IMR-90 (cell line): ENCODE results near the gene SMIM14. TPM values are rescaled to one million over a fixed set of nuclear protein-coding genes. Genes with fewer than 3 reads are reported as not detected.

Experiments
- ATAC-seq: fragments of 200-7000 bp; cut with Tn5 transposase; 2 replicates; pipeline ENCODE4 v1.9.1; 2020; ENCODE audit warnings: low read depth, mild to moderate bottlenecking, moderate library complexity
- BruUV-seq: library from RNA; stranded (reverse); fragments of 400-500 nt; replicated peaks from 2 replicates; lab custom pipeline; 2021; lab: Mats Ljungman, UMichigan
- CTCF ChIA-PET: fragments of 300-600 bp; formaldehyde crosslinking; extraction: SDS; loops from one replicate; lab custom pipeline; 2021; ENCODE audit warnings: antibody characterized with exemption; lab: Yijun Ruan, JAX
- POLR2A ChIA-PET: fragments of 300-600 bp; sonication (Branson Sonifier 250); formaldehyde crosslinking; loops from one replicate; lab custom pipeline; 2022; ENCODE audit warnings: antibody characterized with exemption; ENCODE audit not compliant: unreplicated experiment; lab: Charles Lee
- DNase-seq: peaks from one replicate; pipeline ENCODE4 v3.0.0; 2013
- H2AFZ ChIP-seq: replicated peaks from 2 replicates; pipeline ENCODE3; 2013; ENCODE audit warnings: low read length, mild to moderate bottlenecking; ENCODE audit not compliant: poor library complexity
- H2AK5ac ChIP-seq: 2 replicates; pipeline ENCODE4 v1.6.1; 2013; ENCODE audit warnings: low read depth, low read length, inconsistent platforms
- H2AK9ac ChIP-seq: replicated peaks from 2 replicates; pipeline ENCODE3; 2013; ENCODE audit warnings: mild to moderate bottlenecking, low read depth, low read length, moderate library complexity; ENCODE audit not compliant: poor library complexity
- H2BK120ac ChIP-seq: 2 replicates; pipeline ENCODE4 v1.6.1; 2013; ENCODE audit warnings: low read depth, low read length, inconsistent platforms
- H2BK15ac ChIP-seq: 3 replicates; pipeline ENCODE4 v1.6.1; 2013; ENCODE audit warnings: low read depth, low read length, inconsistent platforms
- H2BK20ac ChIP-seq: 2 replicates; pipeline ENCODE4 v1.6.1; 2013; ENCODE audit warnings: low read depth, mild to moderate bottlenecking, inconsistent platforms, low read length, moderate library complexity
- H2BK5ac ChIP-seq: 2 replicates; pipeline ENCODE4 v1.6.1; 2013; ENCODE audit warnings: mild to moderate bottlenecking, low read depth, low read length, inconsistent platforms; ENCODE audit not compliant: poor library complexity, severe bottlenecking
- H3K14ac ChIP-seq: replicated peaks from 2 replicates; pipeline ENCODE4 v1.6.1; 2013; ENCODE audit warnings: low read depth, low read length, inconsistent platforms
- H3K18ac ChIP-seq: 2 replicates; pipeline ENCODE4 v1.6.1; 2013; ENCODE audit warnings: low read depth, low read length, control low read depth
- H3K23ac ChIP-seq: 2 replicates; pipeline ENCODE4 v1.6.1; 2013; ENCODE audit warnings: low read depth, low read length, inconsistent platforms
- H3K27ac ChIP-seq: 2 replicates; pipeline ENCODE4 v1.5.1; 2013; ENCODE audit warnings: mild to moderate bottlenecking, control low read depth, low read length; ENCODE audit not compliant: insufficient read depth
- H3K27me3 ChIP-seq: 2 replicates; pipeline ENCODE4 v1.6.1; 2013; ENCODE audit warnings: low read length; ENCODE audit not compliant: control insufficient read depth, insufficient read depth
- H3K36me3 ChIP-seq: 2 replicates; pipeline ENCODE4 v1.6.1; 2013; ENCODE audit warnings: low read length, mixed read lengths; ENCODE audit not compliant: control insufficient read depth, insufficient read depth
- H3K4ac ChIP-seq: 2 replicates; pipeline ENCODE4 v1.6.1; 2013; ENCODE audit warnings: low read depth, low read length, inconsistent platforms
- H3K4me1 ChIP-seq: 2 replicates; pipeline ENCODE4 v1.6.1; 2013; ENCODE audit warnings: low read length, mixed read lengths; ENCODE audit not compliant: control insufficient read depth, insufficient read depth
- H3K4me2 ChIP-seq: 2 replicates; pipeline ENCODE4 v1.6.1; 2013; ENCODE audit warnings: low read depth, mild to moderate bottlenecking, control low read depth, low read length, moderate library complexity
- H3K4me3 ChIP-seq: 2 replicates; pipeline ENCODE4 v1.5.1; 2013; ENCODE audit warnings: low read depth, mild to moderate bottlenecking, control low read depth, low read length, moderate library complexity; ENCODE audit not compliant: insufficient read depth
- H3K56ac ChIP-seq: 2 replicates; pipeline ENCODE4 v1.6.1; 2013; ENCODE audit warnings: low read length, inconsistent platforms; ENCODE audit not compliant: insufficient read depth; ENCODE audit errors: extremely low read depth
- H3K79me1 ChIP-seq, 2 experiments: 2 replicates each; pipeline ENCODE4 v1.6.1; 2013; ENCODE audit warnings: low read length in 2 of 2, inconsistent platforms in 1 of 2, low read depth in 1 of 2
- H3K9ac ChIP-seq: 2 replicates; pipeline ENCODE4 v1.6.1; 2013; ENCODE audit warnings: low read depth, low read length, control low read depth
- H3K9me1 ChIP-seq: 2 replicates; pipeline ENCODE4 v1.6.1; 2013; ENCODE audit warnings: low read length, inconsistent platforms; ENCODE audit not compliant: insufficient read depth
- H3K9me3 ChIP-seq: 2 replicates; pipeline ENCODE4 v1.6.1; 2013; ENCODE audit warnings: low read length; ENCODE audit not compliant: control insufficient read depth, insufficient read depth
- H4K20me1 ChIP-seq: 2 replicates; pipeline ENCODE4 v1.6.1; 2013; ENCODE audit warnings: low read length, inconsistent platforms; ENCODE audit not compliant: insufficient read depth
- H4K5ac ChIP-seq: 2 replicates; pipeline ENCODE4 v1.6.1; 2013; ENCODE audit warnings: mild to moderate bottlenecking, low read depth, low read length, control low read depth
- H4K8ac ChIP-seq, 2 experiments: 2 replicates each; pipeline ENCODE4 v1.6.1; 2013; ENCODE audit warnings: low read depth in 2 of 2, low read length in 2 of 2, control low read depth in 1 of 2, inconsistent platforms in 1 of 2
- H4K91ac ChIP-seq: 2 replicates; pipeline ENCODE4 v1.6.1; 2013; ENCODE audit warnings: low read depth, low read length, inconsistent platforms; ENCODE audit not compliant: insufficient read depth
- MAFK ChIP-seq: IDR thresholded peaks from 2 replicates; pipeline ENCODE4 v1.6.1; 2012; ENCODE audit warnings: low read depth, low read length, improper control_type of control experiment
- NFE2L2 ChIP-seq: fragments of 150-350 bp; IDR thresholded peaks from 2 replicates; pipeline ENCODE4 v1.6.1; 2016; ENCODE audit warnings: low read depth, mild to moderate bottlenecking, low read length
- dilution Hi-C: fragments of 300-500 bp; cut with HindIII; formaldehyde crosslinking; loops from one replicate; pipeline ENCODE4 v1.14.3; 2018; ENCODE audit warnings: low sequenced_read_pairs; ENCODE audit not compliant: unreplicated experiment
- in situ Hi-C: fragments of 300-500 bp; cut with MboI; formaldehyde crosslinking; loops from 3 replicates; pipeline ENCODE4 v1.14.3; 2019; ENCODE audit warnings: low sequenced_read_pairs, inconsistent platforms, mixed read lengths
- intact Hi-C: fragments of 100-400 bp; cut with micrococcal nuclease; formaldehyde crosslinking; loops from 2 replicates; pipeline ENCODE4 v1.10.0; 2022
- polyA plus RNA-seq, 3 experiments: library from polyadenylated mRNA; depleted of rRNA; stranded (reverse); fragments of >200 nt; gene quantifications; 2 replicates each; pipeline ENCODE4 v1.2.3, GENCODE V29; 2012; ENCODE audit warnings: low replicate concordance in 1 of 3
- total RNA-seq: library from RNA; depleted of rRNA; stranded (reverse); fragments of >200 nt; gene quantifications from 2 replicates; pipeline ENCODE4 v1.2.3, GENCODE V29; 2012

Gene SMIM14
- total and polyA plus RNA-seq, 2 of the 4 experiments (the other 2 are of a cell fraction) = 15.6 to 20.9 TPM

DNA sequence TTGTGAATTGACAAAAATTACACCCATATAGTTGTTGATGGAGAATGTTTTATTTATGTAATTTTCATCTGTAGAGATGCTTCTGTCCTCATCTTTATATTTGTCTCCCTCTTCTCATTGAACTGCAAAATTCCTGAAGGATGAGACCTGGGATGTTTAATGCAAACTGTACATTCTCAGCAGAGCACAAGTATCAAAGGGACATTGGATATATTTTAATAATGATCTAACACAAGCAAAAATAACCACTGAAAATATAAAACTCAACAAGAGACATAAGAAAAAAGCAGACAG is 140.0 kb downstream of the SMIM14 start:
- dilution Hi-C loops = no loop called here

More for the DNA sequence above, 140.0 kb downstream of the SMIM14 start:
- ChIA-PET POLR2A (no interaction called here), CTCF (no interaction called here)
- no peak overlapping the region for H4K5ac ChIP-seq
- no peak overlapping the region for H2BK20ac ChIP-seq
- in situ Hi-C loops (no loop called here), intact Hi-C loops (no loop called here)
- no peak overlapping the region for H3K4ac ChIP-seq
- H2AFZ ChIP-seq = no peak overlapping the region
- H3K4me1 ChIP-seq = peaks cover 3% of the 10 kb centered on the region
- no peak overlapping the region for H2AK5ac ChIP-seq
- no peak overlapping the region for H3K4me3 ChIP-seq
- no peak overlapping the region for H3K56ac ChIP-seq
- H3K18ac ChIP-seq = no peak overlapping the region
- no peaks in the 10 kb centered on the region for H3K9me3 ChIP-seq
- no peak overlapping the region for H3K23ac ChIP-seq
- TF ChIP-seq MAFK (no peak), NFE2L2 (no peak)
- no peak overlapping the region for H2BK15ac ChIP-seq
- ATAC-seq (no peak), DNase-seq (peak; percentile 24)
- H3K4me2 ChIP-seq = no peak overlapping the region
- H4K20me1 ChIP-seq = peaks cover 3% of the 10 kb centered on the region; the same call in 1 of the 2 replicates
- no peaks in the 10 kb centered on the region for H3K27me3 ChIP-seq
- peaks cover 0 to 26% of the 10 kb centered on the region in 2 experiments; a peak in 2 of 4 replicates for H3K79me1 ChIP-seq
- H3K27ac ChIP-seq = no peak overlapping the region
- H2AK9ac ChIP-seq = no peak overlapping the region
- H3K14ac ChIP-seq = no peak overlapping the region
- no peak overlapping the region for H3K9ac ChIP-seq
- H3K9me1 ChIP-seq = no peaks in the 10 kb centered on the region
- H3K36me3 ChIP-seq = peaks cover 14% of the 10 kb centered on the region
- H2BK5ac ChIP-seq = peak overlapping the region; percentile 34
- no TSS peak for BruUV-seq
- no peak overlapping the region for H2BK120ac ChIP-seq
- no peak overlapping the region for H4K8ac ChIP-seq
- H4K91ac ChIP-seq = no peak overlapping the region
